Measurements from ENCODE around the gene ADAMTS2.
"Not testable (repeated sequence)": the region's sequence is repeated elsewhere in the genome, so short reads cannot be mapped to it uniquely, and the experiment has no call there.

The ADAMTS2 gene

GRCh38 chr5:179294891-179295777, 50.1 kb downstream of the ADAMTS2 start:
- no peak for DNase-seq

GRCh38 chr5:179294131-179294780, 51.0 kb downstream of the ADAMTS2 start:
- no peak for DNase-seq

GRCh38 chr5:179292681-179293635, 52.3 kb downstream of the ADAMTS2 start:
- no peak for DNase-seq

- DNase-seq, result no peak
Measured at GRCh38 chr5:179292202-179292601, 53.1 kb downstream of the ADAMTS2 start.

- no peak for DNase-seq
Measured at GRCh38 chr5:179290681-179291540, 54.4 kb downstream of the ADAMTS2 start.

GRCh38 chr5:179289756-179290385, 55.4 kb downstream of the ADAMTS2 start:
- no peak for DNase-seq

GRCh38 chr5:179288809-179289185, 56.5 kb downstream of the ADAMTS2 start:
- DNase-seq, result no peak

- DNase-seq, result no peak
Measured at GRCh38 chr5:179288101-179288808, 57.0 kb downstream of the ADAMTS2 start.

GRCh38 chr5:179287631-179288030, 57.6 kb downstream of the ADAMTS2 start:
- DNase-seq, result no peak

- DNase-seq, result no peak
Measured at GRCh38 chr5:179287071-179287470, 58.2 kb downstream of the ADAMTS2 start.

GRCh38 chr5:179285776-179286162, 59.5 kb downstream of the ADAMTS2 start:
- not testable (repeated sequence) for DNase-seq

GRCh38 chr5:179284751-179285631, 60.3 kb downstream of the ADAMTS2 start:
- DNase-seq, result no peak

- not testable (repeated sequence) for DNase-seq
Measured at GRCh38 chr5:179283908-179284307, 61.4 kb downstream of the ADAMTS2 start.

GRCh38 chr5:179281694-179282093, 63.6 kb downstream of the ADAMTS2 start:
- no peak for DNase-seq

- no peak for DNase-seq
Measured at GRCh38 chr5:179280095-179280490, 65.2 kb downstream of the ADAMTS2 start.

GRCh38 chr5:179279347-179280094, 65.7 kb downstream of the ADAMTS2 start:
- DNase-seq, result no peak

- DNase-seq, result no peak
Measured at GRCh38 chr5:179278546-179278945, 66.7 kb downstream of the ADAMTS2 start.

- DNase-seq, result no peak
Measured at GRCh38 chr5:179278119-179278518, 67.1 kb downstream of the ADAMTS2 start.

- no peak for DNase-seq
Measured at GRCh38 chr5:179276838-179277395, 68.3 kb downstream of the ADAMTS2 start.

Data from MV-4-11 (cell line).